ENCODE data around the gene UBP1. TPM values are rescaled to one million over a fixed set of nuclear protein-coding genes. Genes with fewer than 3 reads are reported as not detected.

UBP1 gene
- total and polyA plus RNA-seq, 9 of the 15 experiments (the other 6 are each of a cell fraction or from before 2014, with no cell fraction given): 13.6 to 143 (median 79.6) TPM

- TF ChIP-seq ZNF277 (CRISPR knock-in tag; IDR thresholded peaks at IDR 0.05; ENCODE audit: borderline replicate concordance) (no peak), KAT7 (CRISPR knock-in tag; IDR thresholded peaks at IDR 0.05; ENCODE audit: borderline replicate concordance) (no peak), ZNF766 (CRISPR knock-in tag; conservative IDR thresholded peaks at IDR 0.05) (no peak), NR2C2 (CRISPR knock-in tag; IDR thresholded peaks at IDR 0.05) (no peak), NR2C2 (tag; IDR thresholded peaks at IDR 0.05) (no peak), BRD9 (IDR thresholded peaks at IDR 0.05; ENCODE audit: low read depth, partially characterized antibody) (peak; percentile 1), GMEB1 (CRISPR knock-in tag; IDR thresholded peaks at IDR 0.05) (no peak), PCBP1 (IDR thresholded peaks at IDR 0.05; ENCODE audit: low read depth, low read length, poor library complexity, severe bottlenecking) (no peak), ZNF75A (CRISPR knock-in tag; IDR thresholded peaks at IDR 0.05) (0 out of 2 replicates have a peak, but pooled peaks have one; percentile 36), HINFP (tag; conservative IDR thresholded peaks at IDR 0.05; ENCODE audit: low read depth) (no peak), SOX6 (IDR thresholded peaks at IDR 0.05) (0 out of 2 replicates have a peak, but pooled peaks have one; percentile 8), POLR2G (IDR thresholded peaks at IDR 0.05; ENCODE audit: low read depth, low read length) (peak; percentile 11; the same call in 1 of the 2 replicates), ZNF592 (IDR thresholded peaks at IDR 0.05) (peak; percentile 59; the same call in 1 of the 2 replicates), PHB2 (IDR thresholded peaks at IDR 0.05; ENCODE audit: low read depth) (no peak), RFX7 (CRISPR knock-in tag; IDR thresholded peaks at IDR 0.05) (no peak), ATF6 (CRISPR knock-in tag; IDR thresholded peaks at IDR 0.05) (0 out of 2 replicates have a peak, but pooled peaks have one; percentile 10)
Observed at GRCh38 chr3:33441225-33441976, 1.2 kb upstream of the UBP1 start (continued).
